Endothelial cell of umbilical vein (primary cell): Measurements from ENCODE around the gene GTF2IRD1. TPM values are rescaled to one million over a fixed set of nuclear protein-coding genes. Genes with fewer than 3 reads are reported as not detected.

Source experiments
- BruUV-seq: library from RNA; stranded (reverse); fragments of 400-500 nt; replicated peaks from 2 replicates; lab custom pipeline; 2021; lab: Mats Ljungman, UMichigan
- CTCF ChIA-PET: fragments of 300-600, 350-600 bp; sonication (Branson Sonifier 250); formaldehyde crosslinking; loops from one replicate; lab custom pipeline; 2021; ENCODE audit warnings: antibody characterized with exemption, inconsistent platforms; lab: Charles Lee
- POLR2A ChIA-PET: fragments of 300-600, 350-600 bp; sonication (Branson Sonifier 250); formaldehyde crosslinking; loops from one replicate; lab custom pipeline; 2021; ENCODE audit warnings: antibody characterized with exemption, inconsistent platforms; lab: Charles Lee
- DNase-seq: peaks from one replicate; pipeline ENCODE4 v3.0.0-alpha.2; 2011; ENCODE audit warnings: low read depth, low spot score
- FAIRE-seq: peaks from 2 replicates; lab custom pipeline; 2011; peaks lifted over from hg19 to GRCh38; lab: Jason Lieb, UNC
- H2AFZ ChIP-seq: 2 replicates; pipeline ENCODE4 v1.6.0; 2012; ENCODE audit warnings: low read depth, low read length, control low read depth, inconsistent platforms
- H3K27ac ChIP-seq: 2 replicates; pipeline ENCODE4 v1.5.1; 2011; ENCODE audit warnings: low read depth, mild to moderate bottlenecking, control low read depth, low read length, moderate library complexity; ENCODE audit not compliant: insufficient read depth
- H3K27me3 ChIP-seq, 2 experiments: 2 replicates each; pipeline versions ENCODE4 v1.6.0 to v1.6.1; 2011; ENCODE audit warnings: low read length in 2 of 2, mixed read lengths in 1 of 2; ENCODE audit not compliant: control insufficient read depth in 2 of 2, insufficient read depth in 2 of 2
- H3K36me3 ChIP-seq, 2 experiments: 2 replicates in 1 of 2; 3 replicates in 1 of 2; pipeline ENCODE4 v1.5.1; 2011; ENCODE audit warnings: low read length in 2 of 2, mild to moderate bottlenecking in 1 of 2, moderate library complexity in 1 of 2; ENCODE audit not compliant: control insufficient read depth in 2 of 2, insufficient read depth in 2 of 2; ENCODE audit errors: extremely low read depth in 1 of 2
- H3K4me1 ChIP-seq: 3 replicates; pipeline ENCODE4 v1.5.1; 2011; ENCODE audit warnings: mild to moderate bottlenecking, low read length; ENCODE audit not compliant: control insufficient read depth, insufficient read depth; ENCODE audit errors: extremely low read depth
- H3K4me2 ChIP-seq: 2 replicates; pipeline ENCODE4 v1.6.1; 2011; ENCODE audit warnings: low read length, control low read depth, mixed read lengths; ENCODE audit not compliant: insufficient read depth
- H3K4me3 ChIP-seq, 3 experiments: fragments of 200-600 bp in 1 of 3; sonication (generic), shearing (Covaris generic) in 1 of 3; replicated peaks in 1 of 3; 2 replicates each; pipeline ENCODE4 v1.5.1; 2011 to 2016; ENCODE audit warnings: control low read depth in 3 of 3, low read length in 3 of 3, mild to moderate bottlenecking in 2 of 3, inconsistent platforms in 1 of 3, low read depth in 1 of 3, moderate library complexity in 1 of 3; ENCODE audit not compliant: insufficient read depth in 1 of 3
- H3K79me2 ChIP-seq: 2 replicates; pipeline ENCODE4 v1.6.0; 2012; ENCODE audit warnings: low read length, inconsistent platforms; ENCODE audit not compliant: control insufficient read depth, insufficient read depth
- H3K9ac ChIP-seq: replicated peaks from 2 replicates; pipeline ENCODE3; 2011; ENCODE audit warnings: low read length, control low read depth; ENCODE audit not compliant: insufficient read depth; ENCODE audit errors: extremely low read depth
- H3K9me1 ChIP-seq: replicated peaks from 3 replicates; pipeline ENCODE4 v1.6.0; 2011; ENCODE audit warnings: mild to moderate bottlenecking, low read length; ENCODE audit not compliant: control insufficient read depth, insufficient read depth; ENCODE audit errors: extremely low read depth
- H3K9me3 ChIP-seq: replicated peaks from 2 replicates; pipeline ENCODE4 v1.5.1; 2012; ENCODE audit warnings: low read length, inconsistent platforms; ENCODE audit not compliant: control insufficient read depth, insufficient read depth
- H4K20me1 ChIP-seq: replicated peaks from 2 replicates; pipeline ENCODE3; 2011; ENCODE audit warnings: mild to moderate bottlenecking, low read length; ENCODE audit not compliant: control insufficient read depth, insufficient read depth; ENCODE audit errors: extremely low read depth
- CTCF ChIP-seq, 2 donors: IDR thresholded peaks; 1 replicate in 1 of 2; 2 replicates in 1 of 2; pipeline ENCODE4 v1.5.1; 2011; ENCODE audit warnings: low read length in 2 of 2, mild to moderate bottlenecking in 2 of 2, moderate library complexity in 2 of 2, control low read depth in 1 of 2, inconsistent platforms in 1 of 2, low read depth in 1 of 2; ENCODE audit not compliant: insufficient read depth in 1 of 2; ENCODE audit errors: extremely low read depth in 1 of 2
- EZH2 ChIP-seq: IDR thresholded peaks from 2 replicates; pipeline ENCODE4 v1.6.1; 2012; ENCODE audit warnings: borderline replicate concordance, low read depth, mild to moderate bottlenecking, moderate library complexity, low read length, inconsistent platforms; ENCODE audit not compliant: severe bottlenecking
- FOS ChIP-seq: IDR thresholded peaks from 2 replicates; pipeline ENCODE4 v1.6.1; 2011; ENCODE audit warnings: mild to moderate bottlenecking, low read length, moderate library complexity, borderline replicate concordance; ENCODE audit not compliant: insufficient read depth
- GATA2 ChIP-seq: IDR thresholded peaks from 2 replicates; pipeline ENCODE4 v1.7.0; 2011; ENCODE audit warnings: low read depth, mild to moderate bottlenecking, moderate library complexity, mixed read lengths, low read length; ENCODE audit not compliant: insufficient read length, insufficient read depth
- JUN ChIP-seq: IDR thresholded peaks from 2 replicates; pipeline ENCODE4 v1.6.1; 2011; ENCODE audit warnings: borderline replicate concordance, low read depth; ENCODE audit not compliant: insufficient read length, insufficient read depth
- MYC ChIP-seq: IDR thresholded peaks from one replicate; pipeline ENCODE4 v1.6.1; 2011; ENCODE audit warnings: mild to moderate bottlenecking, low read depth, low read length
- POLR2A ChIP-seq: IDR thresholded peaks from 2 replicates; pipeline ENCODE4 v1.6.1; 2012; ENCODE audit warnings: low read depth, mild to moderate bottlenecking, control low read depth, low read length
- POLR2AphosphoS5 ChIP-seq: IDR thresholded peaks from 2 replicates; pipeline ENCODE4 v1.6.1; 2012; ENCODE audit warnings: low read depth, mild to moderate bottlenecking, control low read depth, low read length, moderate library complexity; ENCODE audit not compliant: insufficient read depth
- dilution Hi-C: fragments of 300-500 bp; cut with MboI; formaldehyde crosslinking; loops from one replicate; pipeline ENCODE4 v1.15.0; 2019; ENCODE audit warnings: low sequenced_read_pairs; ENCODE audit not compliant: extremely low pct_ligation_motif_present
- intact Hi-C: fragments of 100-400 bp; cut with micrococcal nuclease; formaldehyde crosslinking; loops from one replicate; pipeline ENCODE4 v1.10.0; 2022
- polyA plus RNA-seq, 4 experiments: library from polyadenylated mRNA; depleted of rRNA in 3 of 4; stranded (reverse) in 3 of 4; unstranded in 1 of 4; fragments of >200 nt; gene quantifications; 2 replicates each; pipeline versions ENCODE4 v1.2.1 to v1.2.3, GENCODE V29; 2011 to 2012; ENCODE audit warnings: missing spikeins in 1 of 4
- total RNA-seq: library from RNA; stranded (reverse); gene quantifications from 2 replicates; pipeline ENCODE4 v1.2.3, GENCODE V29; 2021
- TF ChIP-seq, protein P1 (sequence below): IDR thresholded peaks from 2 replicates; pipeline ENCODE4 v1.6.1; 2011; ENCODE audit not compliant: insufficient read depth, insufficient read length

GTF2IRD1 gene
- total and polyA plus RNA-seq, 2 donors (not counting 3 experiments of a cell fraction or from before 2014, with no cell fraction given) = 14.2 to 24.2 TPM

GRCh38 chr7:74464931-74465886 is 11.5 kb downstream of the GTF2IRD1 start:
- Histone ChIP-seq H3K4me3 (no peak overlapping the region), H3K9me1 (no peaks in the 10 kb centered on the region), H3K36me3 (no peaks in the 10 kb centered on the region), H3K4me2 (no peak overlapping the region), H3K9me3 (no peaks in the 10 kb centered on the region), H3K27me3 (no peaks in the 10 kb centered on the region), H3K27ac (no peak overlapping the region), H3K9ac (no peak overlapping the region), H3K79me2 (peaks cover 19% of the 10 kb centered on the region), H3K4me1 (no peaks in the 10 kb centered on the region), H4K20me1 (no peaks in the 10 kb centered on the region), H2AFZ (no peak overlapping the region)
- FAIRE-seq = no peak
- dilution Hi-C loops (no loop called here), intact Hi-C loops (no loop called here)
- no TSS peak for BruUV-seq
- CTCF ChIA-PET = interaction anchor here (1.2 kb wide), 2 partner anchors 15 to 101 kb away, joined by 3 read pairs; no protein-coding TSS in a partner anchor
- TF ChIP-seq POLR2AphosphoS5 (no peak), JUN (no peak), POLR2A (no peak), EZH2 (no peak), MYC (no peak), CTCF (IDR thresholded peaks at IDR 0.05; ENCODE audit: extremely low read depth in 1 of 2, insufficient read depth in 1 of 2, low read depth in 1 of 2, low read length in 2 of 2) (no peak), FOS (no peak), GATA2 (no peak)
- TF ChIP-seq, protein P1, sequence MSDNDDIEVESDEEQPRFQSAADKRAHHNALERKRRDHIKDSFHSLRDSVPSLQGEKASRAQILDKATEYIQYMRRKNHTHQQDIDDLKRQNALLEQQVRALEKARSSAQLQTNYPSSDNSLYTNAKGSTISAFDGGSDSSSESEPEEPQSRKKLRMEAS = no peak
- DNase-seq = no peak
- POLR2A ChIA-PET = no interaction called here
